ENCODE results near the gene CNTN3.

The CNTN3 gene

GRCh38 chr3:74614107-74614967, at the start of gene CNTN3:
CNTN3 (minus strand) TSS chr3:74614659; CDS start chr3:74521112, 93,547 bp downstream.
- peak within 1 kb of the TSS; percentile 29; the same call in 1 of the 2 replicates for H3K4me3 ChIP-seq (ENCODE audit: low read depth, low read length)
- no peak for TF ChIP-seq CTCF (IDR thresholded peaks at IDR 0.05; ENCODE audit: control insufficient read depth, extremely low read depth, insufficient read depth)
- DNase-seq (ENCODE audit: low read depth) = no peak

- no peak for DNase-seq (ENCODE audit: low read depth)
- TF ChIP-seq CTCF (IDR thresholded peaks at IDR 0.05; ENCODE audit: control insufficient read depth, extremely low read depth, insufficient read depth) = no peak
- no peak overlapping the region for H3K4me3 ChIP-seq (ENCODE audit: low read depth, low read length)
Observed at GRCh38 chr3:74663178-74663577, 48.7 kb upstream of the CNTN3 start.

GRCh38 chr3:74661672-74662071, 47.2 kb upstream of the CNTN3 start:
- TF ChIP-seq CTCF (IDR thresholded peaks at IDR 0.05; ENCODE audit: control insufficient read depth, extremely low read depth, insufficient read depth) = no peak
- no peak for DNase-seq (ENCODE audit: low read depth)

GRCh38 chr3:74651885-74652284, 37.4 kb upstream of the CNTN3 start:
- no peak overlapping the region for H3K4me3 ChIP-seq (ENCODE audit: low read depth, low read length)
- no peak for TF ChIP-seq CTCF (IDR thresholded peaks at IDR 0.05; ENCODE audit: control insufficient read depth, extremely low read depth, insufficient read depth)
- no peak for DNase-seq (ENCODE audit: low read depth)

More at GRCh38 chr3:74661672-74662071, 47.2 kb upstream of the CNTN3 start:
- H3K4me3 ChIP-seq (ENCODE audit: low read depth, low read length) = no peak overlapping the region

GRCh38 chr3:74651292-74651691, 36.8 kb upstream of the CNTN3 start:
- DNase-seq (ENCODE audit: low read depth) = no peak
- no peak overlapping the region for H3K4me3 ChIP-seq (ENCODE audit: low read depth, low read length)
- TF ChIP-seq CTCF (IDR thresholded peaks at IDR 0.05; ENCODE audit: control insufficient read depth, extremely low read depth, insufficient read depth) = no peak

GRCh38 chr3:74648107-74648506, 33.6 kb upstream of the CNTN3 start:
- H3K4me3 ChIP-seq (ENCODE audit: low read depth, low read length) = no peak overlapping the region
- DNase-seq (ENCODE audit: low read depth) = no peak
- TF ChIP-seq CTCF (IDR thresholded peaks at IDR 0.05; ENCODE audit: control insufficient read depth, extremely low read depth, insufficient read depth) = no peak

Data from LNCaP clone FGC (cell line).